Measurements from ENCODE around the gene ROBO2. TPM values are rescaled to one million over a fixed set of nuclear protein-coding genes. Genes with fewer than 3 reads are reported as not detected.

ROBO2 gene
- total and polyA plus RNA-seq, 11 donors, result 0.04 to 0.93 (median 0.06) TPM; not detected in 6

GRCh38 chr3:77684115-77684514, 644.2 kb downstream of the ROBO2 start:
- no peak for ATAC-seq

GRCh38 chr3:77685713-77686112, 645.8 kb downstream of the ROBO2 start:
- Histone ChIP-seq H3K36me3 (no peaks in the 10 kb centered on the region), H3K4me3 (no peak overlapping the region), H3K27ac (no peak overlapping the region), H3K27me3 (no peaks in the 10 kb centered on the region), H3K4me1 (no peaks in the 10 kb centered on the region), H3K9me3 (peaks cover 0 to 32% (median 19%) of the 10 kb centered on the region in 12 donors)
- ATAC-seq, result no peak
- TF ChIP-seq CTCF (IDR thresholded peaks at IDR 0.05) (no peak), POLR2A (IDR thresholded peaks at IDR 0.05) (no peak)
- intact Hi-C loops (cut with DNase I), result no loop called here
- 62 to 78% (median 74%) methylated on average over 3 of the region's 3 CpGs for WGBS, 4 donors
- DNase-seq, result no peak

More at GRCh38 chr3:77684115-77684514, 644.2 kb downstream of the ROBO2 start:
- Histone ChIP-seq H3K9me3 (peaks cover 0 to 38% (median 19%) of the 10 kb centered on the region in 12 donors), H3K27ac (no peak overlapping the region), H3K4me3 (no peak overlapping the region), H3K36me3 (no peaks in the 10 kb centered on the region), H3K27me3 (no peaks in the 10 kb centered on the region), H3K4me1 (no peaks in the 10 kb centered on the region)
- no peak for DNase-seq
- no peak for TF ChIP-seq POLR2A (IDR thresholded peaks at IDR 0.05)
- TF ChIP-seq CTCF (IDR thresholded peaks at IDR 0.05), result no peak
- intact Hi-C loops (cut with DNase I), result no loop called here

- no peak overlapping the region for H3K27ac ChIP-seq
- TF ChIP-seq POLR2A (IDR thresholded peaks at IDR 0.05) (no peak), CTCF (IDR thresholded peaks at IDR 0.05) (no peak)
- H3K4me3 ChIP-seq, result no peak overlapping the region
- no peak for ATAC-seq
- H3K36me3 ChIP-seq, result no peaks in the 10 kb centered on the region
- WGBS, 4 donors, result 10 to 25% (median 15%) methylated on average over 2 of the region's 2 CpGs
- no peaks in the 10 kb centered on the region for H3K27me3 ChIP-seq
- intact Hi-C loops (cut with DNase I), result no loop called here
- DNase-seq, result no peak
- peaks cover 0 to 24% (median 16%) of the 10 kb centered on the region in 12 donors for H3K9me3 ChIP-seq
- no peaks in the 10 kb centered on the region for H3K4me1 ChIP-seq
These were observed 646.7 kb downstream of the ROBO2 start for GRCh38 chr3:77686560-77686959.

DNA sequence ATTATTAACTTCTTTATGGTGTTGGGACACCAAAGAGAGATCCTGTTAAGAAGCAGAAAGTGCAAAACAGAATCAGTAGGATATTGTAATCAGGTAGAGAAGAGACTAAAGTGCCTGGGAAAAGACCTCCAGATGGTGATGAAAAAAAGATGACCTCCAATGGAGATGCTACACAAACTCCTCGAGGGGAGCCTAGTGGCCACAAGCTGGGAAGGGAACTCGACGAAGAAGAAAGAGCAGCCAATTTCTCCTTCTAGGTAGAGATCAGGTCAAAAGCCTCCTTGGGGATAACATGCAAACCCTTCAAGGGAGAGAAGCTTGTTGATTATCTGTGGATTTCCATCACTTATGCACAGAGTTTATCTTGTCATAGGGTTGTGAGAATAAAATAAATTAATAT, 647.6 kb downstream of the ROBO2 start:
- TF ChIP-seq CTCF (IDR thresholded peaks at IDR 0.05), result no peak
- intact Hi-C loops (cut with DNase I), result no loop called here
- ATAC-seq, result no peak

More for the DNA sequence above, 647.6 kb downstream of the ROBO2 start:
- Histone ChIP-seq H3K27ac (no peak overlapping the region), H3K9me3 (peaks cover 0 to 14% (median 7%) of the 10 kb centered on the region in 12 donors), H3K4me3 (no peak overlapping the region), H3K4me1 (no peaks in the 10 kb centered on the region), H3K36me3 (no peaks in the 10 kb centered on the region), H3K27me3 (no peaks in the 10 kb centered on the region)
- no peak for DNase-seq
- 46 to 56% (median 48%) methylated on average over 3 of the region's 3 CpGs for WGBS, 4 donors

All from heart left ventricle (tissue), 16 donors.